Measurements from ENCODE around the gene PRDX5. TPM values are rescaled to one million over a fixed set of nuclear protein-coding genes. Genes with fewer than 3 reads are reported as not detected.
"Not testable (repeated sequence)": the region's sequence is repeated elsewhere in the genome, so short reads cannot be mapped to it uniquely, and the experiment has no call there.

PRDX5 gene
- total RNA-seq, 1 donor from 2014 or later = 562 TPM

GRCh38 chr11:64305075-64305690, 12.7 kb upstream of the PRDX5 start, which contains the start of gene ESRRA:
Gene ESRRA (plus strand): TSS chr11:64305524. CDS start chr11:64307180, 1,656 bp downstream.
- TF ChIP-seq, protein P1, sequence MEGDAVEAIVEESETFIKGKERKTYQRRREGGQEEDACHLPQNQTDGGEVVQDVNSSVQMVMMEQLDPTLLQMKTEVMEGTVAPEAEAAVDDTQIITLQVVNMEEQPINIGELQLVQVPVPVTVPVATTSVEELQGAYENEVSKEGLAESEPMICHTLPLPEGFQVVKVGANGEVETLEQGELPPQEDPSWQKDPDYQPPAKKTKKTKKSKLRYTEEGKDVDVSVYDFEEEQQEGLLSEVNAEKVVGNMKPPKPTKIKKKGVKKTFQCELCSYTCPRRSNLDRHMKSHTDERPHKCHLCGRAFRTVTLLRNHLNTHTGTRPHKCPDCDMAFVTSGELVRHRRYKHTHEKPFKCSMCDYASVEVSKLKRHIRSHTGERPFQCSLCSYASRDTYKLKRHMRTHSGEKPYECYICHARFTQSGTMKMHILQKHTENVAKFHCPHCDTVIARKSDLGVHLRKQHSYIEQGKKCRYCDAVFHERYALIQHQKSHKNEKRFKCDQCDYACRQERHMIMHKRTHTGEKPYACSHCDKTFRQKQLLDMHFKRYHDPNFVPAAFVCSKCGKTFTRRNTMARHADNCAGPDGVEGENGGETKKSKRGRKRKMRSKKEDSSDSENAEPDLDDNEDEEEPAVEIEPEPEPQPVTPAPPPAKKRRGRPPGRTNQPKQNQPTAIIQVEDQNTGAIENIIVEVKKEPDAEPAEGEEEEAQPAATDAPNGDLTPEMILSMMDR (IDR thresholded peaks at IDR 0.05; ENCODE audit: insufficient read depth, low read length, poor library complexity, severe bottlenecking) = no peak
- DNase-seq (ENCODE audit: low read depth) = peak; percentile 89
- Histone ChIP-seq H3K4me3 (ENCODE audit: low read depth, low read length) (peak within 1 kb of the TSS; percentile 56), H3K27me3 (ENCODE audit: control insufficient read depth, insufficient read depth, low read length) (peaks cover 8% of the 10 kb centered on the region), H3K36me3 (ENCODE audit: control insufficient read depth, insufficient read depth, low read length) (peaks cover 1% of the 10 kb centered on the region)

DNA sequence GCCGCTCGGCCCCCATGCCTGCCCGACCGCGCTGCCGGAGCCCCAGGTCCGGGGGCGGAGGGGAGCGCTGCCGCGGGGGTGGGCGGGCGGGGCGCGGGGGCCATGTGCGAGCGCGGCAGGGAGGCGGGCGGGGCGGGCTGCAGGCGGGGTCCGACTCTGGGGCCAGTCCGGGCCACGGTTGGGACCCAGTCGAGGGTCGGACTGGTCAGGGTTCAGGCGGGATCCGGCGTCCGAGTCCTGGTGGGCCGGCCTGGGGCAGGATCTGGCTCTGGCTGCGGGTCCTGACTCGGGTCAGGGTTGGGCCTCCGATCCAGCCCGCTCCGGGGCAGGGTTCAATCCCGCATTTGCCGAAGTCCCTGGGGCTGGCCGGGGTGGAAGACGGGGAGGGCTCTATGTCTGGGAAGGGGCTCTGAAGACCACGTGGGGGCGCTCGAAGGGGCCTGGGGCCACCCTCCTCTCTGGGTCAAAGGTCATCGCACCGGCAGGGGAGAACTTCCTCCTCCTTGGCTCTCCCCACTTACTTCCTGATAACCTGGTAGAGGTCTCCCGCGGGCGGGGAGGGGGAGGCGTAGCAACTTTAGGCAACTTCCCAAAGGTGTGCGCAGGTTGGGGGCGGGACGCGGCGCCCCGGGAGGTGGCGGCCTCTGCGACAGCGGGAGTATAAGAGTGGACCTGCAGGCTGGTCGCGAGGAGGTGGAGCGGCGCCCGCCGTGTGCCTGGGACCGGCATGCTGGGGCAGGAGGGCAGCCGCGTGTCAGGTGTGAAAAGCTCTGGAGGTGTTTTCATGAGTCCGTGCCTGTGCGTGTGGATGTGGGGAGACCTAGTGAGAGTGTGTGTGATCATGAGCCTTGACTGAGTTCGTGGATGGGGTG, 12.0 kb upstream of the PRDX5 start:
- TF ChIP-seq, protein P1 (IDR thresholded peaks at IDR 0.05; ENCODE audit: insufficient read depth, low read length, poor library complexity, severe bottlenecking) = peak; percentile 45
- peaks cover 1% of the 10 kb centered on the region for H3K36me3 ChIP-seq (ENCODE audit: control insufficient read depth, insufficient read depth, low read length)
- DNase-seq (ENCODE audit: low read depth) = no peak
- H3K27me3 ChIP-seq (ENCODE audit: control insufficient read depth, insufficient read depth, low read length) = peaks cover under 1% of the 10 kb centered on the region
- peak overlapping the region; percentile 51 for H3K4me3 ChIP-seq (ENCODE audit: low read depth, low read length)

DNA sequence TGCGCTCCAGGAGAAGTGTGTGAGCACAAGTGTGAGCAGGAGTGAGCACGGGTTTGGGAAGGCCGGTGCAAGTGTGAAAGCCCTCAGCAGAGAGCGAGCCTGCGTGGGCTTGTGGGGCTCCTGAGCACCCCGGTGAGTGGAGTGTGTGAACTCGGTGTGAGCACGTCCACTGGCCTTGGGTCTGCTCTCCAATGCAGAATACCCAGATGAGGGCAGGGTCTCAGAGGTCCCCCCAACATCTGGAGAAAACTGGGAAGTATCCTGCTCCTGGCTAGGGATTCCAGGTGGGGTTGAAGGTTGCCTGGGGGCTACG, 11.4 kb upstream of the PRDX5 start:
- H3K36me3 ChIP-seq (ENCODE audit: control insufficient read depth, insufficient read depth, low read length) = peaks cover 1% of the 10 kb centered on the region
- TF ChIP-seq, protein P1 (IDR thresholded peaks at IDR 0.05; ENCODE audit: insufficient read depth, low read length, poor library complexity, severe bottlenecking) = no peak

DNA sequence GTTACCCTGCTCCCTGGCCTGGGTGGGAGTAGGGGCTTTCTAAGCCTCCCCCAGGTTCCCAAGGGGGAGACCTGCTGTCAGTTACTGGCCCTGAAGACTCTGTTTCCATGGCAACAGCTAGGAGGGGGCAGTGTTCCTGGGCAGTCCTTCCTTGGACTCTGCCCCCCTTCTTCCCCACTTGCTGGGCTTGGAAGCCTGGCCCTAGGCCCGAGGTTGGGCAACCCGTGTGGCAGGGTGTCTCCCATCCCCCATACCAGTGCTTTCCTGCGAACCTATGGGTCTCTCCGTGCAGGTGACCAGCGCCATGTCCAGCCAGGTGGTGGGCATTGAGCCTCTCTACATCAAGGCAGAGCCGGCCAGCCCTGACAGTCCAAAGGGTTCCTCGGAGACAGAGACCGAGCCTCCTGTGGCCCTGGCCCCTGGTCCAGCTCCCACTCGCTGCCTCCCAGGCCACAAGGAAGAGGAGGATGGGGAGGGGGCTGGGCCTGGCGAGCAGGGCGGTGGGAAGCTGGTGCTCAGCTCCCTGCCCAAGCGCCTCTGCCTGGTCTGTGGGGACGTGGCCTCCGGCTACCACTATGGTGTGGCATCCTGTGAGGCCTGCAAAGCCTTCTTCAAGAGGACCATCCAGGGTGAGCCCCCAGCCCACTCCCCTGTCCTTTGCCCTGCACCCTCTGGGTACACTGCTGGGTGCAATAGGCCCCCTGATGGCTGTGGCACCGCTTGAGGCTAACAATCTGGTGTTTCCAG, 10.9 kb upstream of the PRDX5 start:
- Histone ChIP-seq H3K27me3 (ENCODE audit: control insufficient read depth, insufficient read depth, low read length) (no peaks in the 10 kb centered on the region), H3K4me3 (ENCODE audit: low read depth, low read length) (peak overlapping the region; percentile 51), H3K36me3 (ENCODE audit: control insufficient read depth, insufficient read depth, low read length) (peaks cover 1% of the 10 kb centered on the region)
- TF ChIP-seq, protein P1 (IDR thresholded peaks at IDR 0.05; ENCODE audit: insufficient read depth, low read length, poor library complexity, severe bottlenecking) = no peak
- no peak for DNase-seq (ENCODE audit: low read depth)

More for the DNA sequence above, 11.4 kb upstream of the PRDX5 start:
- H3K4me3 ChIP-seq (ENCODE audit: low read depth, low read length) = peak overlapping the region; percentile 51
- H3K27me3 ChIP-seq (ENCODE audit: control insufficient read depth, insufficient read depth, low read length) = no peaks in the 10 kb centered on the region
- DNase-seq (ENCODE audit: low read depth) = no peak

- not testable (repeated sequence) for DNase-seq (ENCODE audit: low read depth); H3K27me3 ChIP-seq (ENCODE audit: control insufficient read depth, insufficient read depth, low read length); H3K4me3 ChIP-seq (ENCODE audit: low read depth, low read length); H3K36me3 ChIP-seq (ENCODE audit: control insufficient read depth, insufficient read depth, low read length)
Measured at GRCh38 chr11:64307795-64308194, 10.1 kb upstream of the PRDX5 start.

- Histone ChIP-seq H3K36me3 (ENCODE audit: control insufficient read depth, insufficient read depth, low read length) (peaks cover 4% of the 10 kb centered on the region), H3K4me3 (ENCODE audit: low read depth, low read length) (no peak overlapping the region), H3K27me3 (ENCODE audit: control insufficient read depth, insufficient read depth, low read length) (no peaks in the 10 kb centered on the region)
- TF ChIP-seq, protein P1 (IDR thresholded peaks at IDR 0.05; ENCODE audit: insufficient read depth, low read length, poor library complexity, severe bottlenecking) = no peak
- no peak for DNase-seq (ENCODE audit: low read depth)
Measured at GRCh38 chr11:64312947-64313346, 5.0 kb upstream of the PRDX5 start.
